DMS53 treated with DMSO at 0.1 percent for 48 hours (cell line): ENCODE results near the gene INTS1.
A peak's percentile ranks its signal among the peaks of the same experiment; 100 is the strongest.

Experiments
- DNase-seq: peaks from one replicate; lab custom pipeline; 2025; ENCODE audit not compliant: unreplicated experiment; lab: John Stamatoyannopoulos, UW

The INTS1 gene

GRCh38 chr7:1434891-1435670 lies 69.1 kb downstream of the INTS1 start:
- no peak for DNase-seq

- DNase-seq: no peak
Observed at GRCh38 chr7:1434165-1434718, 69.9 kb downstream of the INTS1 start.

- DNase-seq: no peak
Observed at GRCh38 chr7:1433128-1433920, 70.9 kb downstream of the INTS1 start.

GRCh38 chr7:1432411-1433082 lies 71.6 kb downstream of the INTS1 start:
- peak; percentile 36 for DNase-seq

- DNase-seq: no peak
Observed at GRCh38 chr7:1431634-1432380, 72.4 kb downstream of the INTS1 start.

- no peak for DNase-seq
Observed at GRCh38 chr7:1431226-1431625, 73.0 kb downstream of the INTS1 start.

- DNase-seq: no peak
Observed at GRCh38 chr7:1430056-1430845, 73.9 kb downstream of the INTS1 start.

GRCh38 chr7:1428941-1429501 lies 75.2 kb downstream of the INTS1 start:
- DNase-seq: no peak

GRCh38 chr7:1427064-1427657 lies 77.0 kb downstream of the INTS1 start:
- no peak for DNase-seq

- DNase-seq: no peak
Observed at GRCh38 chr7:1426474-1426873, 77.7 kb downstream of the INTS1 start.

- DNase-seq: no peak
Observed at GRCh38 chr7:1425292-1426136, 78.7 kb downstream of the INTS1 start.

GRCh38 chr7:1424041-1424440 lies 80.1 kb downstream of the INTS1 start:
- no peak for DNase-seq

- DNase-seq: no peak
Observed at GRCh38 chr7:1423264-1423811, 80.9 kb downstream of the INTS1 start.

GRCh38 chr7:1422512-1423263 lies 81.5 kb downstream of the INTS1 start:
- no peak for DNase-seq

- no peak for DNase-seq
Observed at GRCh38 chr7:1421946-1422345, 82.2 kb downstream of the INTS1 start.

- no peak for DNase-seq
Observed at GRCh38 chr7:1421020-1421790, 83.0 kb downstream of the INTS1 start.
